Liver (tissue), 3 donors: ENCODE results near the gene WNT3A.

ENCODE experiments used
- GABPA ChIP-seq, 2 donors: IDR thresholded peaks in 1 of 2; conservative IDR thresholded peaks in 1 of 2; 2 replicates each; pipeline ENCODE4 v1.6.1; 2016; ENCODE audit warnings: antibody characterized with exemption in 2 of 2, mild to moderate bottlenecking in 1 of 2, moderate library complexity in 1 of 2
- REST ChIP-seq: IDR thresholded peaks from 2 replicates; pipeline ENCODE4 v1.6.1; 2016; ENCODE audit warnings: antibody characterized with exemption, mild to moderate bottlenecking
- SP1 ChIP-seq: IDR thresholded peaks from 2 replicates; pipeline ENCODE4 v1.6.1; 2018; ENCODE audit warnings: antibody characterized with exemption, mild to moderate bottlenecking
- TF ChIP-seq, protein P1 (sequence below): IDR thresholded peaks from 2 replicates; pipeline ENCODE4 v1.6.1; 2016; ENCODE audit warnings: antibody characterized with exemption
- TF ChIP-seq, protein P2 (sequence below): fragments of 150-350 bp; IDR thresholded peaks from 2 replicates; pipeline ENCODE4 v1.5.1; 2017; ENCODE audit warnings: improper control_type of control experiment, low read depth, low read length; ENCODE audit not compliant: missing input control
- donor health status: healthy.
- donor health status: healthy.

DNA sequence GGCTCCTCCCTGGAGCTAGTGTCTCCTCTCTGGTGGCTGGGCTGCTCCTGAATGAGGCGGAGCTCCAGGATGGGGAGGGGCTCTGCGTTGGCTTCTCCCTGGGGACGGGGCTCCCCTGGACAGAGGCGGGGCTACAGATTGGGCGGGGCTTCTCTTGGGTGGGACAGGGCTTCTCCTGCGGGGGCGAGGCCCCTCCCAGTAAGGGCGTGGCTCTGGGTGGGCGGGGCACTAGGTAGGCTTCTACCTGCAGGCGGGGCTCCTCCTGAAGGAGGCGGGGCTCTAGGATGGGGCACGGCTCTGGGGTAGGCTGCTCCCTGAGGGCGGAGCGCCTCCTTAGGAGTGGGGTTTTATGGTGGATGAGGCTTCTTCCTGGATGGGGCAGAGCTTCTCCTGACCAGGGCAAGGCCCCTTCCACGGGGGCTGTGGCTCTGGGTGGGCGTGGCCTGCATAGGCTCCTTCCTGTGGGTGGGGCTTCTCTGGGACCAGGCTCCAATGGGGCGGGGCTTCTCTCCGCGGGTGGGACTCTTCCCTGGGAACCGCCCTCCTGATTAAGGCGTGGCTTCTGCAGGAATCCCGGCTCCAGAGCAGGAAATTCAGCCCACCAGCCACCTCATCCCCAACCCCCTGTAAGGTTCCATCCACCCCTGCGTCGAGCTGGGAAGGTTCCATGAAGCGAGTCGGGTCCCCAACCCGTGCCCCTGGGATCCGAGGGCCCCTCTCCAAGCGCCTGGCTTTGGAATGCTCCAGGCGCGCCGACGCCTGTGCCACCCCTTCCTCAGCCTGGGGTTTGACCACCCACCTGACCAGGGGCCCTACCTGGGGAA lies 53.0 kb downstream of the WNT3A start:
- TF ChIP-seq, protein P1, sequence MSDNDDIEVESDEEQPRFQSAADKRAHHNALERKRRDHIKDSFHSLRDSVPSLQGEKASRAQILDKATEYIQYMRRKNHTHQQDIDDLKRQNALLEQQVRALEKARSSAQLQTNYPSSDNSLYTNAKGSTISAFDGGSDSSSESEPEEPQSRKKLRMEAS, result no peak
- TF ChIP-seq, protein P2, sequence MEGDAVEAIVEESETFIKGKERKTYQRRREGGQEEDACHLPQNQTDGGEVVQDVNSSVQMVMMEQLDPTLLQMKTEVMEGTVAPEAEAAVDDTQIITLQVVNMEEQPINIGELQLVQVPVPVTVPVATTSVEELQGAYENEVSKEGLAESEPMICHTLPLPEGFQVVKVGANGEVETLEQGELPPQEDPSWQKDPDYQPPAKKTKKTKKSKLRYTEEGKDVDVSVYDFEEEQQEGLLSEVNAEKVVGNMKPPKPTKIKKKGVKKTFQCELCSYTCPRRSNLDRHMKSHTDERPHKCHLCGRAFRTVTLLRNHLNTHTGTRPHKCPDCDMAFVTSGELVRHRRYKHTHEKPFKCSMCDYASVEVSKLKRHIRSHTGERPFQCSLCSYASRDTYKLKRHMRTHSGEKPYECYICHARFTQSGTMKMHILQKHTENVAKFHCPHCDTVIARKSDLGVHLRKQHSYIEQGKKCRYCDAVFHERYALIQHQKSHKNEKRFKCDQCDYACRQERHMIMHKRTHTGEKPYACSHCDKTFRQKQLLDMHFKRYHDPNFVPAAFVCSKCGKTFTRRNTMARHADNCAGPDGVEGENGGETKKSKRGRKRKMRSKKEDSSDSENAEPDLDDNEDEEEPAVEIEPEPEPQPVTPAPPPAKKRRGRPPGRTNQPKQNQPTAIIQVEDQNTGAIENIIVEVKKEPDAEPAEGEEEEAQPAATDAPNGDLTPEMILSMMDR, result no peak
- no peak for TF ChIP-seq SP1
- no peak for TF ChIP-seq GABPA (IDR thresholded peaks at IDR 0.05 in 1 of 2, conservative IDR thresholded peaks at IDR 0.05 in 1 of 2)
- TF ChIP-seq REST, result no peak
